SJCRH30 (cell line): ENCODE measurements around the gene ARSA. TPM values are rescaled to one million over a fixed set of nuclear protein-coding genes. Genes with fewer than 3 reads are reported as not detected.

Source experiments
- DNase-seq, 2 experiments: peaks; one replicate each; pipeline ENCODE4 v3.0.0-alpha.2; 2015 to 2020
- H3K27ac ChIP-seq: fragments of 250-450 bp; sonication (Bioruptor Pico); 2 replicates; pipeline ENCODE4 v1.5.1; 2020; ENCODE audit warnings: mild to moderate bottlenecking, moderate library complexity
- H3K27me3 ChIP-seq: fragments of 250-450 bp; sonication (Bioruptor Pico); 2 replicates; pipeline ENCODE4 v1.5.1; 2020; ENCODE audit warnings: mild to moderate bottlenecking, moderate library complexity
- H3K36me3 ChIP-seq: fragments of 250-450 bp; sonication (Bioruptor Pico); 2 replicates; pipeline ENCODE4 v1.5.1; 2020; ENCODE audit warnings: mild to moderate bottlenecking, moderate library complexity
- H3K4me1 ChIP-seq: fragments of 250-450 bp; sonication (Bioruptor Pico); 2 replicates; pipeline ENCODE4 v1.5.1; 2020; ENCODE audit warnings: mild to moderate bottlenecking, moderate library complexity
- H3K4me3 ChIP-seq: fragments of 250-450 bp; sonication (Bioruptor Pico); 2 replicates; pipeline ENCODE4 v1.5.1; 2020; ENCODE audit warnings: mild to moderate bottlenecking, moderate library complexity
- H3K9me3 ChIP-seq: fragments of 250-450 bp; sonication (Bioruptor Pico); replicated peaks from 2 replicates; pipeline ENCODE4 v1.5.1; 2020; ENCODE audit warnings: mild to moderate bottlenecking, moderate library complexity
- total RNA-seq: library from RNA; depleted of rRNA; stranded (reverse); fragments of >200 nt; shearing (Covaris generic); gene quantifications from 2 replicates; pipeline ENCODE4 v1.2.3, GENCODE V29; 2014

ARSA gene
- total RNA-seq, 1 experiment from 2014 or later = 1.8 TPM

- H3K27ac ChIP-seq = no peak overlapping the region
- DNase-seq = no peak
- H3K4me1 ChIP-seq = 0 out of 2 replicates have a peak, but pooled peaks cover 2% of the 10 kb centered on the region
- H3K4me3 ChIP-seq = no peak overlapping the region
- no peaks in the 10 kb centered on the region for H3K27me3 ChIP-seq
- no peaks in the 10 kb centered on the region for H3K36me3 ChIP-seq
- H3K9me3 ChIP-seq = no peaks in the 10 kb centered on the region
Observed at GRCh38 chr22:50587407-50587806, 40.5 kb downstream of the ARSA start.

- no peak for DNase-seq
- H3K4me3 ChIP-seq = no peak overlapping the region
- no peaks in the 10 kb centered on the region for H3K27me3 ChIP-seq
- H3K36me3 ChIP-seq = no peaks in the 10 kb centered on the region
- no peaks in the 10 kb centered on the region for H3K9me3 ChIP-seq
- H3K4me1 ChIP-seq = peaks cover 2% of the 10 kb centered on the region; the same call in 1 of the 2 replicates
- H3K27ac ChIP-seq = no peak overlapping the region
Observed at GRCh38 chr22:50586416-50586815, 41.5 kb downstream of the ARSA start.

DNA sequence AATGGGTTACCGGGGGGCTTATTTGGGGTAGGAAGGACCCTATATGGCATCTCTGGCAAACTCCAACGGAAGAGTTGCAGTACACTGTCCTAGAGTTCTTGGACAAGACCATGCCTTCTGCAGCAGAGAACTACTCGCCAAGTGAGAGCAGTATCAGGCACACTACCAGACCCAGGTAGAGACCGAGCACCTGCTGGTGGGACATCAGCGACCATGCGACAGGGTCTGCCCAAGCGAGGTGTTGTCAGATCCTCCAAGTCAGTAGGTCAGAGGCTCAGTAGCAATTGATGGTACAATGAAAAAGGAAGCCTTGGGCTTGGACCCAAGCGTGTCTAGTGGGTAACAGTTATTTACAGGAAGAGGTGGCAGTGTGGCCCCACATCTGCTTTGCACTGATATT lies 42.2 kb downstream of the ARSA start:
- H3K36me3 ChIP-seq = no peaks in the 10 kb centered on the region
- H3K4me1 ChIP-seq = peaks cover 2% of the 10 kb centered on the region; the same call in 1 of the 2 replicates
- H3K4me3 ChIP-seq = no peak overlapping the region
- no peaks in the 10 kb centered on the region for H3K9me3 ChIP-seq
- no peak overlapping the region for H3K27ac ChIP-seq
- no peak for DNase-seq
- H3K27me3 ChIP-seq = no peaks in the 10 kb centered on the region

DNA sequence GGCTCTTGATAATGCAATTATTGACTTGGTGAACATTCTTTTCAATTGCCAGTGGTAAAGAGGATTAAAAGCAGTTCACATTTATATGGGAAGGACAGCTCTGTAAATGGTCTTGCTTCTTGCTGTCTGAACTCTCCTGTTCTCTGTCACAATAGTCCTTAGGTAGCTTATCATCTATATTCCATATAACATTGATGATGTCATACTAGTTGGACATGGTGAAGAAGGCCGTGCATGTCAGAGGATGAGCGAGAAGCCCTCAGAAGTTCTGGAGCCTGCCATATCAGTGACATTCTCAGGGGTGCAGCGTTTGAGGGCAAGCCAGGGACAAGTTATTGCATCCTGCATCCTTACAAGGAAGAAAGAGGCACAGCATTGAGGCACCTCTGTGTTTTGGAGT lies 42.7 kb downstream of the ARSA start:
- DNase-seq = no peak
- Histone ChIP-seq H3K4me3 (no peak overlapping the region), H3K27me3 (no peaks in the 10 kb centered on the region), H3K27ac (no peak overlapping the region), H3K9me3 (no peaks in the 10 kb centered on the region), H3K4me1 (peaks cover 2% of the 10 kb centered on the region; the same call in 1 of the 2 replicates), H3K36me3 (no peaks in the 10 kb centered on the region)

GRCh38 chr22:50584106-50585096 lies 43.6 kb downstream of the ARSA start:
- Histone ChIP-seq H3K36me3 (no peaks in the 10 kb centered on the region), H3K4me1 (peaks cover 2% of the 10 kb centered on the region; the same call in 1 of the 2 replicates), H3K27me3 (no peaks in the 10 kb centered on the region), H3K9me3 (no peaks in the 10 kb centered on the region), H3K4me3 (no peak overlapping the region), H3K27ac (no peak overlapping the region)
- no peak for DNase-seq

- Histone ChIP-seq H3K4me1 (peaks cover 12% of the 10 kb centered on the region), H3K36me3 (no peaks in the 10 kb centered on the region), H3K27ac (peak overlapping the region; percentile 86; the same call in 1 of the 2 replicates), H3K9me3 (no peaks in the 10 kb centered on the region), H3K4me3 (peak overlapping the region; percentile 73), H3K27me3 (no peaks in the 10 kb centered on the region)
- no peak for DNase-seq
Observed at GRCh38 chr22:50583294-50583861, 44.6 kb downstream of the ARSA start.

DNA sequence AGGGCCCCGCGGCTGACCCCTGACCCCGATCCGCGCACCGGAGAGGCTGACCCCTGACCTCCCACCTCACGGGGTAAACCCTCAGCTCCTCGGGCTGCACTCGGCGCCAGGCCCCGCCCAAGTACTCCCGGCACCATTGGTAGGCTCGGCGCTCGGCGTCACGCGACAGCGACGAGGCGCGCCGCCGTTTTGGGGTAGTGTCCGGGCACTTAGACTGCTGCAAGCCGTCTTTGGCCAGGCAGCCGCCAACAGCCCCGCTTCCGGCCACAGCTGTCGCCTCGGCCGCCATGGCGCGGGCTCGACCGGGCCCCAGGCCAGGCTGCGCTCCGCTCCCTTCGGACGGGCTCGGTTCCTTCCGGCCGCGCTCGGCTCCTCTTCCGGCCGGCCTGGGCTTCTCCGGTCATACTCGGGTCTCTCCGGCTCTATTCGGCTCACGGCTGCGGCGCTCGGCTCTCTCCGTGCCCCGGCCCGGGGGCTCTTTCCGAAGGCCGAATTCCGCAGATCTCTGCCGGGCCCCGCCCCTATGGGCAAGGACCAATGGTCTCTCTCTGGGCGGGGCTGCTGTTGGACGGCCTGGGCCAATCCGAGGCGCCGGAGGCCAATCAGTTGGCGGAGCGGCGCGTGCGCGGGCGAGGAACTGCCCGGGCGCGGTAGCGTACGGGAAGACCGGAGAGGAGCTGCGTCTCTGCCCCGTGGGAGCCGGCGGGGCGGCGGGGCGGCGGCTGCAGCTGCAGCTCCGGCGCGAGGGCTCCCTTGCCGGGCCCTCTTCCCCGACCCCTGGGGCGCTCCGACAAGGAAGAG lies 45.3 kb downstream of the ARSA start, which contains the start of gene CHKB:
Gene CHKB, minus strand, starts transcription at position 357 of the 801 bp plus-strand sequence. Its CDS starts 68 bp downstream, at position 289.
- peak; percentile 100 for DNase-seq
- Histone ChIP-seq H3K9me3 (no peaks in the 10 kb centered on the region), H3K4me1 (peaks cover 13% of the 10 kb centered on the region)

DNA sequence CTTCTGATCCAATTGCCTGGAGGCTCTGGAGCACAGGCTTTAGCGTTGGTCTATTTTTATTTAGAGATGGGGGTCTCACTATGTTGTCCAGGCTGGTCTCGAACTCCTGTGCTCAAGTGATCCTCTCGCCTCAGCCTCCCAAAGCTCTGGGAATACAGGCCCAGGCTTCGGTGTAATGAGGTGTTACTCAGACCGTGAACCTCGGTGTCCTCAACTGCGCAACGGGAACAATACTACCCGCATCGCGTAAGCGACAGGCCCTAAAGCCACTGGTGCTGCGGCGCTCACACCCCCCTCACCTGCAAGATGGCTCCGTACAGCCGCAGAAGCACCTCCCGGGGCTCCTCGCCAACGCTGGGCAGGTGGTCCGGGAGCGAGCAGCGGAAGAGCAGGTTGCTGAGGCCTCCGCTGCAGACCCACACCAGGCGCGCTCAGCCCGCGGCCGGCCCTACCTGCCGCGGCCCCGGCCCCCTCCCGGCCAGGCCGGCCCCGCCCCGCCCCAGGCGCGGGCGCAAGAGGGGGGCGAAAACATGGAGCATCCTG lies 45.9 kb downstream of the ARSA start:
- peaks cover 13% of the 10 kb centered on the region for H3K4me1 ChIP-seq
- H3K9me3 ChIP-seq = no peaks in the 10 kb centered on the region
- H3K36me3 ChIP-seq = no peaks in the 10 kb centered on the region
- no peaks in the 10 kb centered on the region for H3K27me3 ChIP-seq
- H3K27ac ChIP-seq = peak overlapping the region; percentile 86
- peak overlapping the region; percentile 73 for H3K4me3 ChIP-seq
- no peak for DNase-seq

More for the DNA sequence above, 45.3 kb downstream of the ARSA start, which contains the start of gene CHKB:
- Histone ChIP-seq H3K4me3 (peak within 1 kb of the TSS; percentile 73), H3K36me3 (no peaks in the 10 kb centered on the region), H3K27ac (peak within 1 kb of the TSS; percentile 86), H3K27me3 (no peaks in the 10 kb centered on the region)

DNA sequence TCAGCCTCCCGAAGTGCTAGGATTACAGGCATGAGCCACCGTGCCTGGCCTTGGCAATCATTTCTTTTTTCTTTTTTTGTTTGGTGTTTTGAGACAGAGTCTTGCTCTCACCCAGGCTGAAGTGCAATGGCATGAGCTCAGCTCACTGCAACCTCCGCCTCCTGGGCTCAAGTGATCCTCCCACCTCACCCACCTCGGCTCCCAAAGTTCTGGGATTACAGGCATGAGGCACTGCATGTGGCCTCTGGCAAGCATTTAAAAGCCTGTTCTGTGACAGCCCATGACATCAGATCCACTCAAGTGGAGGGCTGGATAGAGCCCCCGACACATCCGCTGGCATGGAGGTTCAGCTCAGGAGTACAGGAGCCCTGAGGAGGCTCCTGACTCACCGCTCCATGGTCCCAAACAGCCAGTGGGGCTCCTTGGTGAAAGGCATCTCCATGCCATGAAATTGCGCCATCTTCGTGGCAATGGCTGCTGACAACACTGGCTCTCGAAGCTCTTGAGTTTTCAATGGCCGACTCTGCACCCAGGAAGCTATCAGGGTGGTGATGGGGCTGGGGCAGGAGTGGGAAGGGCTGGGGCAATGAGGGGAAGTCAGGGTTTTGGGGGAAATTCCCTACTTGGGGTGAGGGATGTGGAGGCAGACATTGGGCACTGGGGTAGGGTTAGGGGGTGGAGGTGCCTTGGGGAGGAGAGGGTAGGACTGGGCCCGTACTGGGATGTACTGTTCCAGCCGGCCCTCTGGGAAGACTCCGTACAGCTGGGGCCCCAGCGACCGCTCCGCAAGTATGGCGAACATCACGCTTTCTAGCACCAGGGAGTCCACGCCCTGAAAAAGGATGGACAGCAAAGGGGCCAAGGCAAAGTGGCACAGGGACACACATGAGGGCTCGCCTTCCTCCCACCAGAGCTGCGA lies 46.7 kb downstream of the ARSA start:
- Histone ChIP-seq H3K4me1 (peaks cover 13% of the 10 kb centered on the region), H3K4me3 (peak overlapping the region; percentile 73), H3K27ac (no peak overlapping the region), H3K27me3 (no peaks in the 10 kb centered on the region), H3K9me3 (no peaks in the 10 kb centered on the region), H3K36me3 (no peaks in the 10 kb centered on the region)
- no peak for DNase-seq

DNA sequence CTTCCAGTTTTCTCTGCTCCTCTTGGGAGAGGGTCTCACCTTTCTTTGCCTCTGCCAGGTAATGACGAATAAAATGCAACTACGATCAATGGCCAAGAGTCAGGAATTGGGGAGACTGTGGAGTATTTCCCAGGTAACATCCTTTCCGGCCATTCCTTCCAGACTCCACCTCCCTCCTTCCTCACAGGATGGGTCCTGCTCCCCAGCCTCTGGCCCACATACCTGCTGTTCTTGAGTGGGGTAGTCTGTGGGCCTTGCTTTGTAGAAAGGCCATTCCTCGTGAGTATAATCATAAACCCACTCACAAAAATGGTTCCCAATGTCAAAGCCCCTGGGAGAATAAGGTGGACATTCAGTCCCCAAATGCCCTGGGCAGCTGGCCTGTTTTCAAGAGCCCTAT lies 48.2 kb downstream of the ARSA start:
- H3K9me3 ChIP-seq = no peaks in the 10 kb centered on the region
- no peaks in the 10 kb centered on the region for H3K27me3 ChIP-seq
- H3K4me3 ChIP-seq = no peak overlapping the region
- DNase-seq = no peak
- H3K36me3 ChIP-seq = no peaks in the 10 kb centered on the region
- no peak overlapping the region for H3K27ac ChIP-seq
- H3K4me1 ChIP-seq = peaks cover 13% of the 10 kb centered on the region

DNA sequence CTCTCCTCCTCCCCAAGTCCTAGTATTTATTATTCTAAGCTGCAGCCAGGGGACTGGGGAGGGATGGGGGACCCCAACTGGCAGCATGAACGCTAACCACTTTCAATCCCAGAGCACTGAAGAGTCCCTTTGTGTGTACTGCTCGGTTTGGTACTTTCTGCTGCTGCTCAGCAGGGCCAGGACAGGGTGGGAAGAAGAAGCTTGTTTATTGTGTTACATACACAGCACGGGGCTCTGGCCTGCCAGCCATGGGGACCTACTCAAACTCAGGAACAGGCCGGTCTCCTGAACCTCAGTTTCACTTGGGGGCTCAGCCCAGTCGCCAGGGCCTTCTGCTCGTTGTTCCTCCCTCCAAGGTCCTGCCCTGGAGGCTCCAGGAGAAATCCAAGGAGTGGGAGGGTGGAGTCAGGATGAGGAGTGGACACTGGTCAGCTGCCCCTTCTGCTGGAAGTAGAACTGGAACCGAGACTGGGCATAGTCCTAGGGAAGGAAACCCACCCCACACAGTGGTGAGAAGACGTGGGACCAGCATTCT lies 49.1 kb downstream of the ARSA start:
- Histone ChIP-seq H3K27me3 (no peaks in the 10 kb centered on the region), H3K27ac (no peak overlapping the region), H3K9me3 (no peaks in the 10 kb centered on the region), H3K4me1 (peaks cover 13% of the 10 kb centered on the region), H3K36me3 (no peaks in the 10 kb centered on the region), H3K4me3 (no peak overlapping the region)
- no peak for DNase-seq

DNA sequence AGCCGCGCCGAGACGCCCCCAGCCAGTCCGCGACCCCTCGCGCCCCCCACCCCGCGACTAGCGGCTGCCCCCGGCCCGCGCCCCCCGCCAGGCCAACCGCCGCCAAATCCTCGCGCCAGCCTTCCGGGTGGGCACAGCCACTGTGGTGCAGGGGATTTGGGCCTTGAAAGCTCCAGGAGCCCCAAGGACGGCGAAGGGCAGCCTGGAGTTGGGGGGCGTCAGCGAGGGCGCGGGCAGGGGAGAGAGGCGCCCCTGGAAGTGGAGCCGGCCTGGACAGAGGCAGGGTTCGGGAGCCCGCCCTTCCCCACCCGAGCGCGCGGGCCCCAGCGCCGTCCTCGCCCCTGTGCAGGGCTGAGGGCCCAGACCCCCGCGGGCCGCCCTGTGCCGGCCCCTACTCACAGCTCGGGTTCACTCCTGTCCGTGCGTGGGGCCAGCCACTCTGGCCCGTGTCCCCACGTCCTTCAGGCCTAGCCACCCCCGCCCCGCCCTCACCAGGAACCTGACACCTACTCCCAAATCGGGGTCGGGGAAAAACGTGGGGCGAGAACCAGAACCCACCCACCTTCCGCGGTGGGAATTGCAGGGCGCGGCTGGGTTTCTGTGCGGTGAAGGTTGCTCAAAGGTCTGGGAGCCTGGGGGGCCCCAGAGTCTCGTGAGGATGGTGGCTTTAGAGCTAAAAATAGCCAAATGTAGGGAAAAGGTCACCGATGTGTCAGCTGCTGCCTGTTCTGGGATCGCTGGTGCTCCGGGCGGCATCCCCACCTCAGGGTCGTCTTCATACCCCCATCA lies 49.8 kb downstream of the ARSA start, which contains the start of gene CPT1B:
Gene CPT1B, minus strand, starts transcription at position 441 of the 789 bp plus-strand sequence. CDS start 512 bp downstream, outside the sequence.
- H3K4me3 ChIP-seq = no peak within 1 kb of the TSS
- H3K9me3 ChIP-seq = no peaks in the 10 kb centered on the region
- peaks cover 11% of the 10 kb centered on the region for H3K4me1 ChIP-seq
- no peak within 1 kb of the TSS for H3K27ac ChIP-seq
- no peaks in the 10 kb centered on the region for H3K27me3 ChIP-seq
- no peaks in the 10 kb centered on the region for H3K36me3 ChIP-seq
- DNase-seq = peak in 1 of 2 experiments; percentile 50

GRCh38 chr22:50577697-50577986 lies 50.3 kb downstream of the ARSA start:
- H3K36me3 ChIP-seq = no peaks in the 10 kb centered on the region
- H3K27ac ChIP-seq = no peak overlapping the region
- H3K27me3 ChIP-seq = no peaks in the 10 kb centered on the region
- DNase-seq = no peak
- H3K9me3 ChIP-seq = no peaks in the 10 kb centered on the region
- H3K4me1 ChIP-seq = peaks cover 11% of the 10 kb centered on the region
- H3K4me3 ChIP-seq = no peak overlapping the region
